ENCODE data around the gene PADI3. TPM values are rescaled to one million over a fixed set of nuclear protein-coding genes. Genes with fewer than 3 reads are reported as not detected.

Gene PADI3
- total RNA-seq, 1 experiment from 2014 or later = 2.5 TPM

- no peak overlapping the region for H2AK5ac ChIP-seq (ENCODE audit: insufficient read length, low read length)
- Mint-ChIP-seq H3K36me3 (ENCODE audit: insufficient read depth in 1 of 3, low read depth in 3 of 3) (no peaks in the 10 kb centered on the region), H3K27me3 (ENCODE audit: low read depth) (peaks cover 4% of the 10 kb centered on the region), H3K4me1 (peaks cover 22 to 29% of the 10 kb centered on the region in 2 experiments), H3K9me3 (no peaks in the 10 kb centered on the region), H3K4me3 (no peak overlapping the region), H3K27ac (no peak overlapping the region)
- no peak overlapping the region for H2BK20ac ChIP-seq (ENCODE audit: low read depth, low read length, poor library complexity, severe bottlenecking)
- no peaks in the 10 kb centered on the region for H4K20me1 ChIP-seq (ENCODE audit: control insufficient read depth, insufficient read depth, insufficient read length)
- H3K23me2 ChIP-seq (ENCODE audit: insufficient read length, low read depth, low read length, poor library complexity, severe bottlenecking) = no peaks in the 10 kb centered on the region
- no peak overlapping the region for H3K9ac ChIP-seq (ENCODE audit: extremely low read depth, insufficient read length, low read length)
- H4K5ac ChIP-seq (ENCODE audit: insufficient read length, low read depth, low read length) = no peak overlapping the region
- DNase-seq = no peak
- no peak overlapping the region for H4K91ac ChIP-seq (ENCODE audit: insufficient read length, low read depth, low read length)
- H3K18ac ChIP-seq (ENCODE audit: insufficient read length, low read depth, low read length) = no peak overlapping the region
- H3K14ac ChIP-seq (ENCODE audit: insufficient read depth, low read length) = no peak overlapping the region
- H2BK5ac ChIP-seq (ENCODE audit: insufficient read length, low read length) = no peak overlapping the region
- no peaks in the 10 kb centered on the region; the same call in 1 of the 2 replicates for H3K4me1 ChIP-seq (ENCODE audit: insufficient read depth, low read length)
- H2BK15ac ChIP-seq (ENCODE audit: low read depth, low read length) = no peak overlapping the region
- no peak overlapping the region for H3K56ac ChIP-seq (ENCODE audit: insufficient read length, low read depth, low read length)
- no peaks in the 10 kb centered on the region for H3K79me1 ChIP-seq (ENCODE audit: insufficient read depth, low read depth, low read length, poor library complexity, severe bottlenecking)
- no peak overlapping the region for H3K4me2 ChIP-seq (ENCODE audit: insufficient read depth, insufficient read length, low read length)
- H2AFZ ChIP-seq (ENCODE audit: low read length) = no peak overlapping the region
- H2BK120ac ChIP-seq (ENCODE audit: low read depth, low read length, poor library complexity, severe bottlenecking) = no peak overlapping the region
- TF ChIP-seq CTCF (conservative IDR thresholded peaks at IDR 0.05) = no peak
- H3K9me3 ChIP-seq (ENCODE audit: control insufficient read depth, low read depth, low read length) = no peaks in the 10 kb centered on the region
- H2BK12ac ChIP-seq (ENCODE audit: insufficient read length, low read depth, low read length) = no peak overlapping the region
- WGBS (ENCODE audit: extremely low coverage, insufficient read length, low lambda C conversion rate) = no CpG with 5 or more reads among the region's 5 CpGs
- no peak overlapping the region for H3K4ac ChIP-seq (ENCODE audit: low read depth, low read length)
- H3K27me3 ChIP-seq (ENCODE audit: insufficient read depth, low read length) = no peaks in the 10 kb centered on the region
- H3T11ph ChIP-seq (ENCODE audit: low read length) = no peak overlapping the region
- H3K79me2 ChIP-seq (ENCODE audit: insufficient read depth, low read length) = no peaks in the 10 kb centered on the region
- no peak overlapping the region for H4K8ac ChIP-seq (replicated peaks; ENCODE audit: insufficient read length, low read depth, low read length)
- H3K23ac ChIP-seq (ENCODE audit: insufficient read length, low read depth, low read length) = no peak overlapping the region
- no peak overlapping the region for H3K27ac ChIP-seq (ENCODE audit: insufficient read length, low read depth, low read length)
Observed at GRCh38 chr1:17209430-17209829, 39.5 kb upstream of the PADI3 start.

Measured in H9 (cell line).